ENCODE measurements around the gene SLC5A3. TPM values are rescaled to one million over a fixed set of nuclear protein-coding genes. Genes with fewer than 3 reads are reported as not detected.

The SLC5A3 gene
- total RNA-seq, 1 donor: 38.4 TPM

- H3K4me3 ChIP-seq (ENCODE audit: insufficient read depth, low read length): no peak overlapping the region
- TF ChIP-seq CTCF (IDR thresholded peaks at IDR 0.05; ENCODE audit: extremely low read depth, low read depth, low read length): peak; percentile 30
- peaks cover 16% of the 10 kb centered on the region for H3K4me1 ChIP-seq (ENCODE audit: insufficient read depth, low read length)
- H3K9me3 ChIP-seq (ENCODE audit: low read depth, low read length): no peaks in the 10 kb centered on the region
- H3K27ac ChIP-seq (ENCODE audit: low read depth, low read length): no peak overlapping the region
- no peak for DNase-seq (ENCODE audit: insufficient read length, low spot score, missing footprints)
- peak overlapping the region; percentile 12 for H3K4me2 ChIP-seq (ENCODE audit: insufficient read depth, low read length)
- H3K79me2 ChIP-seq (ENCODE audit: insufficient read depth, low read length): no peaks in the 10 kb centered on the region
- peak overlapping the region; percentile 66 for H2AFZ ChIP-seq (ENCODE audit: low read length)
- H3K36me3 ChIP-seq (ENCODE audit: insufficient read depth, low read length): no peaks in the 10 kb centered on the region
- no peaks in the 10 kb centered on the region for H4K20me1 ChIP-seq (ENCODE audit: insufficient read depth, low read length)
- H3K27me3 ChIP-seq (ENCODE audit: insufficient read depth, low read length): no peaks in the 10 kb centered on the region
These were observed 38.9 kb upstream of the SLC5A3 start for GRCh38 chr21:34034369-34035014.

- no peak for DNase-seq (ENCODE audit: insufficient read length, low spot score, missing footprints)
- Histone ChIP-seq H3K36me3 (ENCODE audit: insufficient read depth, low read length) (no peaks in the 10 kb centered on the region), H3K9me3 (ENCODE audit: low read depth, low read length) (no peaks in the 10 kb centered on the region), H3K27ac (ENCODE audit: low read depth, low read length) (no peak overlapping the region), H3K4me1 (ENCODE audit: insufficient read depth, low read length) (peaks cover 16% of the 10 kb centered on the region), H3K4me2 (ENCODE audit: insufficient read depth, low read length) (no peak overlapping the region), H3K79me2 (ENCODE audit: insufficient read depth, low read length) (no peaks in the 10 kb centered on the region), H3K27me3 (ENCODE audit: insufficient read depth, low read length) (no peaks in the 10 kb centered on the region), H4K20me1 (ENCODE audit: insufficient read depth, low read length) (no peaks in the 10 kb centered on the region), H3K4me3 (ENCODE audit: insufficient read depth, low read length) (no peak overlapping the region), H2AFZ (ENCODE audit: low read length) (no peak overlapping the region)
- no peak for TF ChIP-seq CTCF (IDR thresholded peaks at IDR 0.05; ENCODE audit: extremely low read depth, low read depth, low read length)
These were observed 37.6 kb upstream of the SLC5A3 start for GRCh38 chr21:34035619-34036354.

- Histone ChIP-seq H3K27ac (ENCODE audit: low read depth, low read length) (peak overlapping the region; percentile 61), H3K36me3 (ENCODE audit: insufficient read depth, low read length) (no peaks in the 10 kb centered on the region), H4K20me1 (ENCODE audit: insufficient read depth, low read length) (no peaks in the 10 kb centered on the region), H3K79me2 (ENCODE audit: insufficient read depth, low read length) (no peaks in the 10 kb centered on the region), H3K4me3 (ENCODE audit: insufficient read depth, low read length) (no peak overlapping the region), H3K9me3 (ENCODE audit: low read depth, low read length) (no peaks in the 10 kb centered on the region), H3K4me1 (ENCODE audit: insufficient read depth, low read length) (peaks cover 16% of the 10 kb centered on the region), H3K27me3 (ENCODE audit: insufficient read depth, low read length) (no peaks in the 10 kb centered on the region), H2AFZ (ENCODE audit: low read length) (peak overlapping the region; percentile 58), H3K4me2 (ENCODE audit: insufficient read depth, low read length) (peak overlapping the region; percentile 72)
- TF ChIP-seq CTCF (IDR thresholded peaks at IDR 0.05; ENCODE audit: extremely low read depth, low read depth, low read length): no peak
- DNase-seq (ENCODE audit: insufficient read length, low spot score, missing footprints): no peak
These were observed 36.2 kb upstream of the SLC5A3 start for GRCh38 chr21:34037009-34037795.
